Tibial nerve (tissue), 4 donors: ENCODE results near the gene SNAPC1. TPM values are rescaled to one million over a fixed set of nuclear protein-coding genes. Genes with fewer than 3 reads are reported as not detected.
A peak's percentile ranks its signal among the peaks of the same experiment; 100 is the strongest.

Experiments used
- DNase-seq, 2 donors: peaks; one replicate each; pipeline ENCODE4 v3.0.0-alpha.2; 2019; ENCODE audit warnings: low spot score in 2 of 2
- H3K27ac ChIP-seq, 4 donors: fragments of 200-600 bp; sonication (generic) in 3 of 4; one replicate each; pipeline ENCODE4 v1.5.1; 2017 to 2019; ENCODE audit warnings: mild to moderate bottlenecking in 1 of 4
- H3K27me3 ChIP-seq, 2 donors: fragments of 200-600 bp; sonication (generic) in 1 of 2; one replicate each; pipeline versions ENCODE4 v1.5.1 to v1.6.0; 2017 to 2019
- H3K36me3 ChIP-seq, 3 donors: fragments of 200-600 bp; sonication (generic); one replicate each; pipeline ENCODE4 v1.5.1; 2018 to 2019
- H3K4me1 ChIP-seq, 4 donors: fragments of 200-600 bp; sonication (generic) in 3 of 4; one replicate each; pipeline ENCODE4 v1.5.1; 2017 to 2019
- H3K4me3 ChIP-seq, 4 donors: fragments of 200-600 bp; sonication (generic) in 3 of 4; one replicate each; pipeline ENCODE4 v1.5.1; 2017 to 2019; ENCODE audit warnings: mild to moderate bottlenecking in 1 of 4, moderate library complexity in 1 of 4
- H3K9me3 ChIP-seq, 4 donors: fragments of 200-600 bp; sonication (generic) in 3 of 4; one replicate each; pipeline ENCODE4 v1.5.1; 2017 to 2019
- CTCF ChIP-seq, 5 experiments: fragments of 200-600 bp in 3 of 5; fragments of 450-650 bp in 2 of 5; sonication (generic) in 3 of 5; IDR thresholded peaks; one replicate each; pipeline ENCODE4 v1.5.1; 2016 to 2019; ENCODE audit warnings: antibody characterized with exemption in 5 of 5, mild to moderate bottlenecking in 3 of 5, moderate library complexity in 2 of 5
- EP300 ChIP-seq, 2 donors: sonication (generic); formaldehyde crosslinking; IDR thresholded peaks; one replicate each; pipeline ENCODE4 v1.6.1; 2017; ENCODE audit warnings: antibody characterized with exemption in 2 of 2, mild to moderate bottlenecking in 1 of 2
- POLR2A ChIP-seq, 2 donors: fragments of 450-650 bp; IDR thresholded peaks; one replicate each; pipeline ENCODE4 v1.6.1; 2017; ENCODE audit warnings: antibody characterized with exemption in 2 of 2, mild to moderate bottlenecking in 2 of 2, moderate library complexity in 2 of 2
- WGBS, 2 donors: methylation state at CpG; one replicate each; pipeline ENCODE4 v1.1.5; 2018; 5-methylcytosine and 5-hydroxymethylcytosine counted together
- total RNA-seq, 4 donors: library from RNA; depleted of rRNA; stranded (reverse); fragments of >200 nt; gene quantifications; one replicate each; pipeline ENCODE4 v1.1.0, GENCODE V29; 2016

The SNAPC1 gene
- total RNA-seq, 4 donors from 2014 or later = 6.3 to 14.4 (median 10.2) TPM

- no peak for TF ChIP-seq CTCF (IDR thresholded peaks at IDR 0.05)
- no peak for TF ChIP-seq POLR2A (IDR thresholded peaks at IDR 0.05)
- TF ChIP-seq EP300 (IDR thresholded peaks at IDR 0.05) = no peak
- 83 to 85% methylated on average over 7 of the region's 7 CpGs for WGBS, 2 donors
- no peak for DNase-seq
- Histone ChIP-seq H3K4me1 (no peaks in the 10 kb centered on the region), H3K4me3 (no peak overlapping the region), H3K27me3 (no peaks in the 10 kb centered on the region), H3K9me3 (no peaks in the 10 kb centered on the region), H3K36me3 (peaks cover 0 to 65% (median 4%) of the 10 kb centered on the region in 3 donors), H3K27ac (no peak overlapping the region)
Measured at GRCh38 chr14:61726778-61727658, 35.2 kb upstream of the SNAPC1 start.

- Histone ChIP-seq H3K4me3 (no peak overlapping the region), H3K4me1 (no peaks in the 10 kb centered on the region), H3K9me3 (no peaks in the 10 kb centered on the region), H3K36me3 (peaks cover 0 to 71% (median 7%) of the 10 kb centered on the region in 3 donors), H3K27me3 (no peaks in the 10 kb centered on the region), H3K27ac (no peak overlapping the region)
- 73 to 75% methylated on average over 2 of the region's 2 CpGs for WGBS, 2 donors
- TF ChIP-seq CTCF (IDR thresholded peaks at IDR 0.05) = peak in 4 of 5 experiments; percentile 37 to 56 (median 52)
- TF ChIP-seq POLR2A (IDR thresholded peaks at IDR 0.05) = no peak
- peak in 1 of 2 donors; percentile 31 for DNase-seq
Measured at GRCh38 chr14:61730756-61731373, 31.4 kb upstream of the SNAPC1 start.

- 82 to 90% methylated on average over 2 of the region's 2 CpGs for WGBS, 2 donors
- Histone ChIP-seq H3K9me3 (no peaks in the 10 kb centered on the region), H3K27ac (no peak overlapping the region), H3K4me3 (no peak overlapping the region), H3K4me1 (no peaks in the 10 kb centered on the region), H3K36me3 (peaks cover 6 to 81% (median 19%) of the 10 kb centered on the region in 3 donors), H3K27me3 (no peaks in the 10 kb centered on the region)
- TF ChIP-seq EP300 (IDR thresholded peaks at IDR 0.05) = no peak
- no peak for TF ChIP-seq POLR2A (IDR thresholded peaks at IDR 0.05)
- TF ChIP-seq CTCF (IDR thresholded peaks at IDR 0.05) = no peak
- DNase-seq = no peak
Measured at GRCh38 chr14:61733972-61734371, 28.2 kb upstream of the SNAPC1 start.

GRCh38 chr14:61736751-61737150 lies 25.5 kb upstream of the SNAPC1 start:
- no peak overlapping the region for H3K4me3 ChIP-seq
- H3K27ac ChIP-seq = no peak overlapping the region
- H3K4me1 ChIP-seq = no peaks in the 10 kb centered on the region
- WGBS, 2 donors = 79 to 80% methylated on average over 4 of the region's 4 CpGs
- H3K36me3 ChIP-seq = peaks cover 6 to 94% (median 19%) of the 10 kb centered on the region in 3 donors
- no peaks in the 10 kb centered on the region for H3K9me3 ChIP-seq
- no peak for DNase-seq
- TF ChIP-seq EP300 (IDR thresholded peaks at IDR 0.05) (no peak), CTCF (IDR thresholded peaks at IDR 0.05) (no peak), POLR2A (IDR thresholded peaks at IDR 0.05) (no peak)
- H3K27me3 ChIP-seq = no peaks in the 10 kb centered on the region

- peaks cover 6 to 96% (median 19%) of the 10 kb centered on the region in 3 donors for H3K36me3 ChIP-seq
- no peaks in the 10 kb centered on the region for H3K9me3 ChIP-seq
- no peak overlapping the region for H3K4me3 ChIP-seq
- H3K27me3 ChIP-seq = no peaks in the 10 kb centered on the region
- WGBS, 2 donors = 89% methylated on average over 5 of the region's 5 CpGs
- H3K27ac ChIP-seq = no peak overlapping the region
- TF ChIP-seq EP300 (IDR thresholded peaks at IDR 0.05) (no peak), POLR2A (IDR thresholded peaks at IDR 0.05) (no peak), CTCF (IDR thresholded peaks at IDR 0.05) (no peak)
- H3K4me1 ChIP-seq = no peaks in the 10 kb centered on the region
- no peak for DNase-seq
Measured at GRCh38 chr14:61737915-61738314, 24.3 kb upstream of the SNAPC1 start.
